SU-DHL-6 (cell line): ENCODE results near the gene SOCS6.

Experiments
- H2AFZ ChIP-seq: fragments of 200-600 bp; sonication (generic); 2 replicates; pipeline ENCODE4 v1.6.1; 2014; ENCODE audit warnings: low read depth, mild to moderate bottlenecking, moderate library complexity, mixed read lengths, antibody characterized with exemption, low read length; ENCODE audit not compliant: severe bottlenecking
- H3F3A ChIP-seq: fragments of 200-600 bp; shearing (Covaris generic); 2 replicates; pipeline ENCODE4 v1.6.0; 2016; ENCODE audit warnings: antibody characterized with exemption, mild to moderate bottlenecking; ENCODE audit not compliant: insufficient read depth
- H3K27ac ChIP-seq: fragments of 200-600 bp; sonication (generic); 2 replicates; pipeline ENCODE4 v1.5.1; 2016; ENCODE audit warnings: low read depth, mild to moderate bottlenecking, low read length, moderate library complexity, mixed read lengths
- H3K27me3 ChIP-seq: fragments of 200-600 bp; sonication (generic), shearing (Covaris generic); 2 replicates; pipeline ENCODE4 v1.6.0; 2014; ENCODE audit warnings: mild to moderate bottlenecking, low read length
- H3K36me3 ChIP-seq: fragments of 200-600 bp; sonication (generic); 2 replicates; pipeline ENCODE4 v1.6.1; 2014; ENCODE audit warnings: mild to moderate bottlenecking, low read length, mixed read lengths
- H3K4me2 ChIP-seq: fragments of 300-600, 200-600 bp; shearing (Covaris generic), sonication (generic); 2 replicates; pipeline ENCODE4 v1.6.0; 2014; ENCODE audit warnings: low read length, low read depth, mild to moderate bottlenecking; ENCODE audit not compliant: poor library complexity, severe bottlenecking
- H3K4me3 ChIP-seq: fragments of 200-600 bp; sonication (generic); 2 replicates; pipeline ENCODE4 v1.5.1; 2014; ENCODE audit warnings: antibody characterized with exemption, low read length, mild to moderate bottlenecking, mixed read lengths; ENCODE audit not compliant: insufficient read depth, poor library complexity, severe bottlenecking
- H3K79me2 ChIP-seq: fragments of 200-600 bp; sonication (generic); 2 replicates; pipeline ENCODE4 v1.6.1; 2014; ENCODE audit warnings: mild to moderate bottlenecking, low read length, moderate library complexity; ENCODE audit not compliant: insufficient read depth
- H3K9ac ChIP-seq: fragments of 200-600 bp; sonication (generic); 2 replicates; pipeline ENCODE4 v1.7.0; 2014; ENCODE audit warnings: mild to moderate bottlenecking, low read length
- H3K9me2 ChIP-seq: fragments of 200-600 bp; sonication (generic); replicated peaks from 2 replicates; pipeline ENCODE4 v1.6.1; 2014; ENCODE audit warnings: low read length; ENCODE audit not compliant: insufficient read depth
- H3K9me3 ChIP-seq: fragments of 200-600 bp; sonication (generic); 2 replicates; pipeline ENCODE4 v1.6.1; 2014; ENCODE audit warnings: low read length, mixed read lengths; ENCODE audit not compliant: insufficient read depth
- H4K20me1 ChIP-seq: fragments of 200-600 bp; sonication (generic); 2 replicates; pipeline ENCODE4 v1.6.1; 2014; ENCODE audit warnings: low read depth, mild to moderate bottlenecking, antibody characterized with exemption, low read length, moderate library complexity, mixed read lengths
- CTCF ChIP-seq: fragments of 200-600 bp; sonication (generic); IDR thresholded peaks from one replicate; pipeline ENCODE4 v1.5.1; 2017; ENCODE audit warnings: antibody characterized with exemption, mild to moderate bottlenecking, low read length, moderate library complexity; ENCODE audit not compliant: insufficient read depth, poor library complexity, severe bottlenecking
- EZH2phosphoT487 ChIP-seq: fragments of 200-600 bp; sonication (generic), shearing (Covaris generic); conservative IDR thresholded peaks from 2 replicates; pipeline ENCODE4 v1.6.1; 2018; ENCODE audit warnings: mild to moderate bottlenecking, antibody characterized with exemption, low read length, moderate library complexity, mixed read lengths

The SOCS6 gene

GRCh38 chr18:70261141-70261788 is 27.6 kb upstream of the SOCS6 start:
- no peak overlapping the region for H3K27ac ChIP-seq
- H3K36me3 ChIP-seq = no peaks in the 10 kb centered on the region
- H4K20me1 ChIP-seq = no peaks in the 10 kb centered on the region
- no peaks in the 10 kb centered on the region; the same call in 1 of the 2 replicates for H3F3A ChIP-seq
- no peaks in the 10 kb centered on the region; the same call in 1 of the 2 replicates for H3K27me3 ChIP-seq
- H3K79me2 ChIP-seq = no peaks in the 10 kb centered on the region
- TF ChIP-seq CTCF (no peak), EZH2phosphoT487 (no peak)
- H3K9ac ChIP-seq = no peak overlapping the region
- H3K9me2 ChIP-seq = no peaks in the 10 kb centered on the region
- H3K4me3 ChIP-seq = no peak overlapping the region
- H3K9me3 ChIP-seq = no peaks in the 10 kb centered on the region
- no peak overlapping the region for H2AFZ ChIP-seq
- no peak overlapping the region for H3K4me2 ChIP-seq

GRCh38 chr18:70263336-70263735 is 25.5 kb upstream of the SOCS6 start:
- no peak for TF ChIP-seq EZH2phosphoT487
- TF ChIP-seq CTCF = no peak
- Histone ChIP-seq H3F3A (no peaks in the 10 kb centered on the region; the same call in 1 of the 2 replicates), H3K27me3 (no peaks in the 10 kb centered on the region; the same call in 1 of the 2 replicates), H3K4me3 (no peak overlapping the region), H3K79me2 (no peaks in the 10 kb centered on the region), H3K36me3 (no peaks in the 10 kb centered on the region), H3K9me3 (no peaks in the 10 kb centered on the region), H3K9ac (no peak overlapping the region), H3K4me2 (no peak overlapping the region), H3K9me2 (no peaks in the 10 kb centered on the region), H4K20me1 (no peaks in the 10 kb centered on the region), H3K27ac (no peak overlapping the region), H2AFZ (no peak overlapping the region)

GRCh38 chr18:70271742-70272141 is 17.1 kb upstream of the SOCS6 start:
- Histone ChIP-seq H3K9ac (no peak overlapping the region), H3K4me2 (no peak overlapping the region), H2AFZ (no peak overlapping the region), H3K36me3 (no peaks in the 10 kb centered on the region), H3K27ac (no peak overlapping the region), H3K4me3 (no peak overlapping the region), H3K27me3 (no peaks in the 10 kb centered on the region), H3K9me2 (no peaks in the 10 kb centered on the region), H4K20me1 (no peaks in the 10 kb centered on the region), H3F3A (no peaks in the 10 kb centered on the region), H3K79me2 (no peaks in the 10 kb centered on the region), H3K9me3 (peaks cover 13% of the 10 kb centered on the region; the same call in 1 of the 2 replicates)
- TF ChIP-seq EZH2phosphoT487 = no peak
- no peak for TF ChIP-seq CTCF
